HL-60 (cell line): ENCODE results near the gene GNPTG.
"Not testable (repeated sequence)": the region's sequence is repeated elsewhere in the genome, so short reads cannot be mapped to it uniquely, and the experiment has no call there.

ENCODE experiments used
- DNase-seq, 2 experiments: peaks; one replicate each; pipeline ENCODE4 v3.0.0-alpha.2; 2010 to 2020; ENCODE audit warnings: low read depth in 1 of 2, low spot score in 1 of 2
- H3K27ac ChIP-seq: fragments of 250-450 bp; sonication (Bioruptor Pico); replicated peaks from 2 replicates; pipeline ENCODE4 v1.5.1; 2020; ENCODE audit warnings: mild to moderate bottlenecking, moderate library complexity
- H3K27me3 ChIP-seq: fragments of 250-450 bp; sonication (Bioruptor Pico); 2 replicates; pipeline ENCODE4 v1.5.1; 2021; ENCODE audit warnings: mild to moderate bottlenecking, moderate library complexity; ENCODE audit not compliant: insufficient read depth, poor library complexity, severe bottlenecking
- H3K4me3 ChIP-seq: replicated peaks from 2 replicates; pipeline ENCODE4 v1.5.1; 2011; ENCODE audit warnings: mild to moderate bottlenecking, control low read depth, low read length; ENCODE audit not compliant: insufficient read depth
- CTCF ChIP-seq: IDR thresholded peaks from one replicate; pipeline ENCODE4 v1.5.1; 2011; ENCODE audit warnings: low read length, control low read depth, inconsistent platforms; ENCODE audit not compliant: insufficient read depth
- GABPA ChIP-seq: IDR thresholded peaks from 2 replicates; pipeline ENCODE4 v1.6.1; 2012; ENCODE audit warnings: low read depth
- POLR2AphosphoS5 ChIP-seq: IDR thresholded peaks from 2 replicates; pipeline ENCODE4 v1.6.1; 2012; ENCODE audit warnings: low read depth
- REST ChIP-seq: IDR thresholded peaks from 2 replicates; pipeline ENCODE4 v1.6.1; 2012; ENCODE audit warnings: low read depth; ENCODE audit not compliant: insufficient replicate concordance
- SPI1 ChIP-seq: IDR thresholded peaks from 2 replicates; pipeline ENCODE4 v1.6.1; 2012; ENCODE audit warnings: low read depth, mild to moderate bottlenecking, borderline replicate concordance

The GNPTG gene

GRCh38 chr16:1326391-1326790, 25.3 kb upstream of the GNPTG start:
- Histone ChIP-seq H3K27me3 (peaks cover 3% of the 10 kb centered on the region), H3K4me3 (no peak overlapping the region), H3K27ac (no peak overlapping the region)
- TF ChIP-seq GABPA (no peak), REST (no peak), SPI1 (no peak), CTCF (no peak), POLR2AphosphoS5 (no peak)
- DNase-seq = no peak

GRCh38 chr16:1326946-1327618, 24.6 kb upstream of the GNPTG start:
- DNase-seq = no peak
- no peak for TF ChIP-seq POLR2AphosphoS5
- TF ChIP-seq GABPA = no peak
- TF ChIP-seq CTCF = no peak
- peaks cover 10% of the 10 kb centered on the region for H3K27me3 ChIP-seq
- H3K27ac ChIP-seq = no peak overlapping the region
- no peak overlapping the region for H3K4me3 ChIP-seq

- TF ChIP-seq SPI1 (no peak), REST (no peak), POLR2AphosphoS5 (no peak), GABPA (no peak), CTCF (no peak)
- no peak overlapping the region for H3K27ac ChIP-seq
- no peak overlapping the region for H3K4me3 ChIP-seq
- peaks cover 15% of the 10 kb centered on the region for H3K27me3 ChIP-seq
- DNase-seq = no peak
Measured at GRCh38 chr16:1327619-1327947, 24.1 kb upstream of the GNPTG start.

- H3K27me3 ChIP-seq = peaks cover 19% of the 10 kb centered on the region
- not testable (repeated sequence) for H3K27ac ChIP-seq, H3K4me3 ChIP-seq, DNase-seq
Measured at GRCh38 chr16:1328136-1328535, 23.6 kb upstream of the GNPTG start.

GRCh38 chr16:1328961-1329360, 22.8 kb upstream of the GNPTG start:
- DNase-seq, H3K4me3 ChIP-seq, H3K27ac ChIP-seq: not testable (repeated sequence)
- peaks cover 24% of the 10 kb centered on the region for H3K27me3 ChIP-seq
